GM19397 (cell line): Measurements from ENCODE around the gene STON1.
"Not testable (repeated sequence)": the region's sequence is repeated elsewhere in the genome, so short reads cannot be mapped to it uniquely, and the experiment has no call there.

Experiments used
- ATAC-seq: cut with Tn5 transposase; IDR thresholded peaks from one replicate; pipeline ENCODE4 v1.9.1; 2021; ENCODE audit warnings: mild to moderate bottlenecking, moderate library complexity; ENCODE audit not compliant: unreplicated experiment

Gene STON1

GRCh38 chr2:48617618-48618017, 87.7 kb downstream of the STON1 start, which contains the start of gene GTF2A1L:
TSS of gene GTF2A1L (plus strand) at chr2:48617856. CDS start at chr2:48617875, 19 bp downstream.
- ATAC-seq: no peak

- no peak for ATAC-seq
Observed at GRCh38 chr2:48619526-48619925, 89.6 kb downstream of the STON1 start.

DNA sequence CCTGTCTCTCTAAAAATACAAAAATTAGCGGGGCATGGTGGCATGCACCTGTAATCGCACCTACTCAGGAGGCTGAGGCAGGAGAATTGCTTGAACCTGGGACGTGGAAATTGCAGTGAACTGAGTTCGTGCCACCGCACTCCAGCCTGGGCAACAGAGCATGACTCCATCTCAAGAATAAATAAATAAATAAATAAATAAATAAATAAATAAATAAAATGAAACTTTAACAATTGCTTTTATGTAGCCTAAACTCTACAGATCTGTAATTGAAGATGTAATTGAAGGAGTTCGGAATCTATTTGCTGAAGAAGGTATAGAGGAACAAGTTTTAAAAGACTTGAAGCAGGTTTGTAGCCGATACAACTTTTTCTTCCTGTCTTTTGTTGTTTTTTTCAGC, 90.7 kb downstream of the STON1 start:
- ATAC-seq: no peak

DNA sequence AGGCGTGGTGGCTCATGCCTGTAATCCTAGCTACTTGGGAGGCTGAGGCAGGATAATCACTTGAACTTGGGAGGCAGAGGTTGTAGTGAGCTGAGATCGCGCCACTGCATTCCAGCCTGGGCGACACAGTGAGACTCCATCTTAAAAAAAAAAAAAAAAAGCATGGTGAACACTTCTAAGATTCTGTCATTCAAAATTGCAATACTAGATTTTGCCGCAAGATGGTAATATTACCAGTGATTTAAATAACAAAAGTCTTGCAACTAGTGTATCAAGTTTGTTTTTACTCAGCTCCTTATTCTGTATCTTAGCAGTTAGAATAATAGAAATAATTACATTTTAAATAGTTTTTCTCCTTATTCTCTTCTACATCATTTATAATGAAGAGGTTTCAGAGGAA, 92.7 kb downstream of the STON1 start:
- ATAC-seq: not testable (repeated sequence)

- no peak for ATAC-seq
Observed at GRCh38 chr2:48624696-48625095, 94.7 kb downstream of the STON1 start.

GRCh38 chr2:48626047-48626446, 96.1 kb downstream of the STON1 start:
- no peak for ATAC-seq

- ATAC-seq: no peak
Observed at GRCh38 chr2:48633143-48633542, 103.2 kb downstream of the STON1 start.

GRCh38 chr2:48635786-48636185, 105.8 kb downstream of the STON1 start:
- no peak for ATAC-seq

DNA sequence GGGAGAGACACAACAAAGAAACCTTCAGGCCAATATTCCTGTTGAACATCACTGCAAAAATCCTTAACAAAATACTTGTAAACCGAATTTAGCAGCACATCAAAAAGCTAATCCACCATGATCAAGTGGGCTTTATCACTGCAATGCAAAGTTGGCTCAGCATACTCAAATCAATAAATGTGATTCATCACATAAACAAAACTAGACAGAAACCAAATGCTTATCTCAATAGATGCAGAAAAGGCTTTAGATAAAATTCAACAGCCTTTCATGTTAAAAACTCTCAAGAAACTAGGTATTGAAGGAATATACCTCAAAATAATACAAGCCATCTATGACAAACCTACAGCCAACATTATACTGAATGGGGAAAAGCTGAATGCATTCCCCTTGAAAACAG, 108.3 kb downstream of the STON1 start:
- ATAC-seq: no peak
